Measurements from ENCODE around the gene ASB5. TPM values are rescaled to one million over a fixed set of nuclear protein-coding genes. Genes with fewer than 3 reads are reported as not detected.

The ASB5 gene
- total RNA-seq, 4 donors from 2014 or later = not detected

DNA sequence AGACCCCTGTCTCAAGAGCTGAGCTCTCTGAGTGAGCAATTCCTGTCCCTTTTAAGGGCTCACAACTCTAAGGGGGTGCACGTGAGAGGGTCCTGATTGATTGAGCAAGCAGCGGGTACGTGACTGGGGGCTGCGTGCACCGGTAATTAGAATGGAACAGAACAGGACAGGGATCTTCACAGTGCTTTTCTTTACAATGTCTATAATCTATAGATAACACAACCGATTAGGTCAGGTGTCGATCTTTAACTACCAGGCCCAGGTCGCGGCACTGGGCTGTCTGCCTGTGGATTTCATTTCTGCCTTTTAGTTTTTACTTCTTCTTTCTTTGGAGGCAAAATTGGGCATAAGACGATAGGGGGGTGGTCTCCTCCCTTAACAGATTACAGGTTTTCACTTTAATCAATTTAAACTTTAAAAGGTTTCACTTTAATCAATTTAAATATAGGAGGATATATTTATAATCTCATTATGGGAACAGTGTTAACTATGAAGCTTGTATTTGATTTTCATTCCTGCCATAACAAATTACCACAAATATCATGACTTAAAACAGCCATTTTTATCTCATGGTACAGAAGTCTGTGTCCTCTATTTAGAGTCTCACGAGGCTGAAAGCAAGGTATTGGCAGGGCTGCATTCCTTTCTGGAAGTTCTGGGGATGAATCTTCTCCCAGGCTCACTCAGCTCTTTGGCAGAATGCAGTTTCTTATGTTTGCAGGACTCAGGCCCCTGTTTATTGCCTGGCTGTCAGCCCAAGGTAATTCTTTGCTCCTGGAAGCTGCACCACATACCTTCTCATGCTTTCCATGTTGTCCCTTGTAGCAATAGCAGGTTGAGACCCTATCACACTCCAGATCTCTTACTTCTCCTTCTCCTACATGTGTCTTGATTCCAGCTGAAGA is 78.9 kb downstream of the ASB5 start:
- H3K4me3 ChIP-seq = no peak overlapping the region
- 64% methylated on average over 11 of the region's 11 CpGs for WGBS
- DNase-seq (ENCODE audit: low spot score in 2 of 2) = no peak
- peaks cover 7% of the 10 kb centered on the region for H3K4me1 ChIP-seq
- H3K27ac ChIP-seq = no peak overlapping the region
- H3K9me3 ChIP-seq = no peaks in the 10 kb centered on the region
- no peaks in the 10 kb centered on the region for H3K36me3 ChIP-seq
- H3K27me3 ChIP-seq = no peaks in the 10 kb centered on the region
- TF ChIP-seq EP300 (IDR thresholded peaks at IDR 0.05) (no peak), POLR2A (IDR thresholded peaks at IDR 0.05) (no peak), POLR2AphosphoS5 (IDR thresholded peaks at IDR 0.05) (no peak)
- TF ChIP-seq, protein P1, sequence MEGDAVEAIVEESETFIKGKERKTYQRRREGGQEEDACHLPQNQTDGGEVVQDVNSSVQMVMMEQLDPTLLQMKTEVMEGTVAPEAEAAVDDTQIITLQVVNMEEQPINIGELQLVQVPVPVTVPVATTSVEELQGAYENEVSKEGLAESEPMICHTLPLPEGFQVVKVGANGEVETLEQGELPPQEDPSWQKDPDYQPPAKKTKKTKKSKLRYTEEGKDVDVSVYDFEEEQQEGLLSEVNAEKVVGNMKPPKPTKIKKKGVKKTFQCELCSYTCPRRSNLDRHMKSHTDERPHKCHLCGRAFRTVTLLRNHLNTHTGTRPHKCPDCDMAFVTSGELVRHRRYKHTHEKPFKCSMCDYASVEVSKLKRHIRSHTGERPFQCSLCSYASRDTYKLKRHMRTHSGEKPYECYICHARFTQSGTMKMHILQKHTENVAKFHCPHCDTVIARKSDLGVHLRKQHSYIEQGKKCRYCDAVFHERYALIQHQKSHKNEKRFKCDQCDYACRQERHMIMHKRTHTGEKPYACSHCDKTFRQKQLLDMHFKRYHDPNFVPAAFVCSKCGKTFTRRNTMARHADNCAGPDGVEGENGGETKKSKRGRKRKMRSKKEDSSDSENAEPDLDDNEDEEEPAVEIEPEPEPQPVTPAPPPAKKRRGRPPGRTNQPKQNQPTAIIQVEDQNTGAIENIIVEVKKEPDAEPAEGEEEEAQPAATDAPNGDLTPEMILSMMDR (IDR thresholded peaks at IDR 0.05) = no peak

DNA sequence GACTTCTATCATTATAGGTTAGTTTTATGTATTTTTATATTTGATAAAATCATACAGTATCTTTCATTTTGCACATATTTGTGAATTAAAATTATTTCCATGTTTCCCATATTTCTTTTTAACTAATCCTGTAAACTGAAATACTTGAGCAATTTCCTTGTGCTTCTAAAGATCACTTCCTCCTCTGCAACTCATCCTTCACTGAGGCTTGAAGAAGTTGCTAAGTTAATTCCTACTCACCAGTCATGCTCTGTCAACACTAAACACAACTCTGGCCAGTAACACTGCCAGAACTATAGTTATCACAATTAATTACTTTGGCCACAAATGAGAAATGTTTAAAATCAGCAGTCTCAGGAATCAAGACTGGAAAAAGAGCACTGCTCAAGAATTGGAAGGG is 80.4 kb downstream of the ASB5 start:
- Histone ChIP-seq H3K27me3 (no peaks in the 10 kb centered on the region), H3K36me3 (no peaks in the 10 kb centered on the region), H3K27ac (no peak overlapping the region), H3K4me3 (no peak overlapping the region), H3K4me1 (peaks cover 3% of the 10 kb centered on the region), H3K9me3 (no peaks in the 10 kb centered on the region)
- DNase-seq (ENCODE audit: low spot score in 2 of 2) = no peak
- TF ChIP-seq, protein P1 (IDR thresholded peaks at IDR 0.05) = no peak

DNA sequence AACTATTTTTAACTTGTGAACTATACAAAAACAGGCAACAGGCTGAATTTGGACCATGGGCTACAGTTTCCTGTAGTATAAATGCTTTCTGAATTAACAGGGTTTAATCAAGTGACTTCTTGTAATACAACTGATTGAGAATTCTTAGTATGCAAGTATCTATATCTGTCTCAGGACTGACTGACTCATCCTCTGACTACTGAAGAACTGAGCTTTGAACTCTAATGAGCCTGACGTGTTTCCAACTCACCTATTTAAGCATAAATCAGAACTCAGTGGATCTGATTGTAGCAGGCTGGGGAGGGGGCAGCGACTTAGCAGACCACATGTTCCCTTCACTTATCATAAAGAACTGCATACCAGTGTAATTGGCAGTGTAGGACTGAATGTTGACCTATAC is 81.4 kb downstream of the ASB5 start:
- H3K27ac ChIP-seq = no peak overlapping the region
- TF ChIP-seq, protein P1 (IDR thresholded peaks at IDR 0.05) = no peak
- TF ChIP-seq POLR2AphosphoS5 (IDR thresholded peaks at IDR 0.05) = no peak
- no peak for TF ChIP-seq EP300 (IDR thresholded peaks at IDR 0.05)
- no peak for TF ChIP-seq POLR2A (IDR thresholded peaks at IDR 0.05)

DNA sequence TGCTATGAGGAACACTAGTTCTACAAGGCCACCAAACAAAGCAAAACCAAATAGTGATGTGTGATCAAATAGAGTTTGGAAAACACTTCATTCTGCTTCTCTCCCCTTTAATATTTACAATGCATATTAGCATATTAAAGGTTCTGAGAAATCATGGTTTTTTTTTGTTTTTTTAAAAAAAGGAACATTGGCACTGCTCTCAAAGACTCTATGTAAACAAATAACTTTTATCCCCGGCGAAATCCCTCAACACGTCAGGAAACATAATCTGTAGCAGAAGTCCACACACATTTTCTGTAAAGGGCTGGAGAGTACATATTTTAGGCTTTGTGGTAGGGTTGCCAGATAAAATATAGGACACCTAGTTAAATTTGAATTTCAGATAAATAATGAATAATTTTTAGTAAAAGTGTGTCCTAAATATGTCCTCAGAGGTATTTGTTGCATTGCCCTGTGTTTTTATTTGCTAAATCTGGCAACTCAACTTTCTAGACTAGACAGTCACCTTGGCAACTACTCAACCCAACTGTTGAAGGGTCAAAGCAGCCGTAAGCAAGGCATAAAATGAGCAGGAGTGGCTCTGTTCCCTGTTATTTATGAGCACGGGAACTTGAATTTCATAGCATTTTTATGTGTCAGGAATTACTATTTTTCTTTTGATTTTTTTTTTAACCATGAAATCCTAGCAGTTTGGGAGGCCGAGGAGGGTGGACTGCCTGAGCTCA is 82.2 kb downstream of the ASB5 start:
- DNase-seq (ENCODE audit: low spot score in 2 of 2) = no peak
- Histone ChIP-seq H3K9me3 (no peaks in the 10 kb centered on the region), H3K36me3 (no peaks in the 10 kb centered on the region), H3K27me3 (no peaks in the 10 kb centered on the region), H3K4me3 (no peak overlapping the region), H3K27ac (no peak overlapping the region), H3K4me1 (peaks cover 3% of the 10 kb centered on the region)
- 66% methylated on average over 6 of the region's 6 CpGs for WGBS
- TF ChIP-seq POLR2AphosphoS5 (IDR thresholded peaks at IDR 0.05) (no peak), EP300 (IDR thresholded peaks at IDR 0.05) (no peak)
- TF ChIP-seq, protein P1 (IDR thresholded peaks at IDR 0.05) = no peak

More for the DNA sequence above, 81.4 kb downstream of the ASB5 start:
- H3K4me3 ChIP-seq = no peak overlapping the region
- peaks cover 3% of the 10 kb centered on the region for H3K4me1 ChIP-seq
- 56% methylated on average over 2 of the region's 2 CpGs for WGBS
- H3K9me3 ChIP-seq = no peaks in the 10 kb centered on the region
- no peak for DNase-seq (ENCODE audit: low spot score in 2 of 2)
- H3K36me3 ChIP-seq = no peaks in the 10 kb centered on the region
- H3K27me3 ChIP-seq = no peaks in the 10 kb centered on the region

DNA sequence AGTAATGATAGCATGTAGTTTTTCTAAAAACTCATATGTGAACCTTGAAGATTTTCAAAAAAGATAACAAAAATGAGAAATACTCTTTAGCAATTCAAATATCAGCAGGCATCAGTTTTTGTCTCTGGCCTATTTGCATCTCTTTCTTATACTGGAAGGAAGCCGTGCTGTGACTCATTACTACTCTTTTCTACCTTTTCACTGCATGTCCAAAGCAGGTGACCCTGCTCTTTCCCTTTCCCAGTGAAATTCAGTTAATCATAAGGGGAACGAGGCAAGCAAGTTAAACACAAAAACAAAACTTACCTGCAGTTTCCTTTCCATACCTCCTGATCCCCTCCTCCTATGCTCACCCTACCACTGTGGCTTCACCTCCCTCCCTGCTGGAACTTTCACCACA is 83.0 kb downstream of the ASB5 start:
- no peaks in the 10 kb centered on the region for H3K9me3 ChIP-seq
- H3K36me3 ChIP-seq = no peaks in the 10 kb centered on the region
- TF ChIP-seq POLR2A (IDR thresholded peaks at IDR 0.05) (no peak), POLR2AphosphoS5 (IDR thresholded peaks at IDR 0.05) (no peak), EP300 (IDR thresholded peaks at IDR 0.05) (no peak)
- TF ChIP-seq, protein P1 (IDR thresholded peaks at IDR 0.05) = no peak
- H3K27ac ChIP-seq = no peak overlapping the region
- no peak for DNase-seq (ENCODE audit: low spot score in 2 of 2)
- H3K4me1 ChIP-seq = peaks cover 3% of the 10 kb centered on the region
- no peak overlapping the region for H3K4me3 ChIP-seq
- WGBS = 70% methylated on average over 2 of the region's 2 CpGs
- no peaks in the 10 kb centered on the region for H3K27me3 ChIP-seq
